HG03039 (cell line): ENCODE data around the gene LSP1.

Source experiments
- ATAC-seq: cut with Tn5 transposase; IDR thresholded peaks from one replicate; pipeline ENCODE4 v1.9.1; 2021; ENCODE audit warnings: mild to moderate bottlenecking, moderate library complexity; ENCODE audit not compliant: unreplicated experiment

Gene LSP1

GRCh38 chr11:1824221-1825038, 28.5 kb upstream of the LSP1 start:
- ATAC-seq = no peak

GRCh38 chr11:1825039-1825740, 27.7 kb upstream of the LSP1 start:
- no peak for ATAC-seq

DNA sequence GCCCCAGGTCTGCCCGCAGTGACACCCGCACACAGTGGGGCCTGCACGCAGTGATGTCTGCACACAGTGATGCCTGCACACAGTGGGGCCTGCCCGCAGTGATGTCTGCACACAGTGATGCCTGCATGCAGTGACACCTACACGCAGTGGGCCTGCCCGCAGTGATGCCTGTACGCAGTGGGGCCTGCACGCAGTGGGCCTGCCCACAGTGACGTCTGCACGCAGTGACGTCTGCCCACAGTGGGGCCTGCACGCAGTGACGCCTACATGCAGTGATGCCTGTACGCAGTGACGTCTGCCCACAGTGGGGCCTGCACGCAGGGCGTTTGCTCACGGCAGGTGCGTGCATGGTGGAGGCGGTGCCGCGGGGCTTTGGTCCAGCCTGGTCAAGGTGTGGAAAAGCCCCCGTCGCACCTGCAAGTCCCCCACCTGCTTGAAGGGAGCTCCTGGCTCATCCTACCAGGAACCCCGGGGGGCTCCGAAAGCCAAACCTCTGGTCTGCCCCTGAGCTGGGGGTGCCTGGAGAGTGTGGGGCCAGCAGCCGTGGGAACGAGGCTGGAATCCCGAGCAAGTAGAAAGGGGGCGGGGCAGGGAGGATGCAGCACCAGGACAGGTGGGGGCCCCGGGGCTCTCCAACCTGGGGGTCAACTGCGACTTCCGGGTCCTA, 27.0 kb upstream of the LSP1 start:
- no peak for ATAC-seq

- no peak for ATAC-seq
These were observed 26.3 kb upstream of the LSP1 start for GRCh38 chr11:1826552-1827094.

DNA sequence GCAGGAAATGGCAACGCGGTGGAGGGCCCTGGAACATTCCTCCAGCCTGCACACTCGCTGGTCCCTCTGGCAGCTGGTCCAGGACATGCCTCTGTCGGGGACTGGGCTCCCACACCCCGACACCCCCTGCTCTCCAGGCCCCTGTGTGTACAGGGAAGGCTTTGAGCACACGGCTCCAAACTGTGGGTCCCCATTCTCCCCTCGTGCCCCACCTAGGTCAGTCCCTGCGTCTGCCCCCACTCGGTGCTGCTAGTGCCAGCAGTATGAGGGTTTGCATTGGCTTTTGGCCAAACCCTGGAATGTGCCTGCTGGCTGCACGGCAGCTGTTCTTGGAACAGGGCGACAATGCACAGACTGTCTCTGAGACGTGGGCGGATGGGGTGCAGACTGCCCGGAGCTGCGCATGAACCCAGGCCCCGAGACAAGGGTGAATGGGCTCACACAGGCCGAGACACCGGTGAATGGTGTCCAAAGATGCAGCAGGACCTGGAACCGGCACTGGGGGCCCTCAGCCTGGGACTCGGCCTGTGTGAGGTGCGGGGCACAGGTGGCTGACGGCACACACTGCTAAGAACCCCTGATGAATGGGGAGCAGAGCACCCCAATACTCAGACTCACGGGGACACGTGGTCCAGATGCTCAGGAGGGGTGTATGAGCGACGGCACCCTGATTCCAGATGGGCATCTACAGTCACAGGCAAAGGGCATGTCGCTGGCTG, 25.6 kb upstream of the LSP1 start:
- no peak for ATAC-seq

GRCh38 chr11:1827931-1828330, 25.0 kb upstream of the LSP1 start:
- no peak for ATAC-seq

GRCh38 chr11:1828542-1828941, 24.3 kb upstream of the LSP1 start:
- ATAC-seq = no peak

- ATAC-seq = no peak
These were observed 23.7 kb upstream of the LSP1 start for GRCh38 chr11:1829039-1829820.

- no peak for ATAC-seq
These were observed 22.9 kb upstream of the LSP1 start for GRCh38 chr11:1830004-1830321.

DNA sequence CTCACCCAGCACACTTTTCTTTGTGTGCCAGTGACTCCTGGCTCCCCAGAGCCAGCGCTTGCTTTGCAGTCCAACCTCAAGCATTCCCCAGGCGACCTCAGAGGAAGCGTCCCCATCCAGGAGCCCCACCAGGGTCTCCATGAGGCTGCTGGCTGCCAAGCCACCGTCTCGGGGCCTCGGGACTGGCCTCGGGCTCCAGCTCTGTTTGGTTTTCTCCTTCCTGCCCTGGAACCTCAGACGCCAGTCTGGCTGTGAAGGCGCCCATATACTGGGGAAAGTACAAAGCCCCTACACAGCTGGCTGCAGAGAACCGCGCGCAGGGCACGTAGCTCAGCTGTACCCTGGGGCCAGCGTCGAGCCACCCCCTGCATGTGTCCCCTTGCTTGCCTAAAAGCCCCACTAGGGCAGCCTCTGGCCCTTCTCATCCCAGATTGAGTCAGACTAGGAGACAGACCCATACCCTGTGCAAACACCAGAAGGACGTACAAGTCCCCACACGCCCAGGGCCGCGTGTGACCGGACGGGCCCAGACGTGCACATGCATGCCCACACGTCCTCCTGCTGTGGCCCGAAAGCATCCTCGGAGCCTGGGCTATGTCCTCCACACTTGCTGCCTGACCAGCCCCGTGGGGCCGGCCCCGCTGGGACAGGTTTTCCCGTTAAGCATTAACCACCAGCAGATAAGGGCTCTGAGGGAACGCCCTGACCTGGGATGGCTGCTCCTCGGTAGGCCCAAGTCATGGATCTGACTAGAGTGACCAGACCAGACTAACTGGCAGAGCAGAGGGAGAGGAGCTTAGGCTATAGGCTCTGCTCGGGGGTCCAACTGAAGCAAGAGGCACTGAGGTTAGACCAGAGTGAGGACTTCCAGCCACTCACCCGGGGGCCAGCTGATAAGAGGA, 22.3 kb upstream of the LSP1 start:
- ATAC-seq = no peak

- ATAC-seq = no peak
These were observed 21.3 kb upstream of the LSP1 start for GRCh38 chr11:1831338-1832210.

GRCh38 chr11:1832211-1832919, 20.5 kb upstream of the LSP1 start:
- no peak for ATAC-seq

GRCh38 chr11:1832920-1833295, 20.0 kb upstream of the LSP1 start:
- ATAC-seq = no peak

- ATAC-seq = no peak
These were observed 18.7 kb upstream of the LSP1 start for GRCh38 chr11:1834062-1834610.

DNA sequence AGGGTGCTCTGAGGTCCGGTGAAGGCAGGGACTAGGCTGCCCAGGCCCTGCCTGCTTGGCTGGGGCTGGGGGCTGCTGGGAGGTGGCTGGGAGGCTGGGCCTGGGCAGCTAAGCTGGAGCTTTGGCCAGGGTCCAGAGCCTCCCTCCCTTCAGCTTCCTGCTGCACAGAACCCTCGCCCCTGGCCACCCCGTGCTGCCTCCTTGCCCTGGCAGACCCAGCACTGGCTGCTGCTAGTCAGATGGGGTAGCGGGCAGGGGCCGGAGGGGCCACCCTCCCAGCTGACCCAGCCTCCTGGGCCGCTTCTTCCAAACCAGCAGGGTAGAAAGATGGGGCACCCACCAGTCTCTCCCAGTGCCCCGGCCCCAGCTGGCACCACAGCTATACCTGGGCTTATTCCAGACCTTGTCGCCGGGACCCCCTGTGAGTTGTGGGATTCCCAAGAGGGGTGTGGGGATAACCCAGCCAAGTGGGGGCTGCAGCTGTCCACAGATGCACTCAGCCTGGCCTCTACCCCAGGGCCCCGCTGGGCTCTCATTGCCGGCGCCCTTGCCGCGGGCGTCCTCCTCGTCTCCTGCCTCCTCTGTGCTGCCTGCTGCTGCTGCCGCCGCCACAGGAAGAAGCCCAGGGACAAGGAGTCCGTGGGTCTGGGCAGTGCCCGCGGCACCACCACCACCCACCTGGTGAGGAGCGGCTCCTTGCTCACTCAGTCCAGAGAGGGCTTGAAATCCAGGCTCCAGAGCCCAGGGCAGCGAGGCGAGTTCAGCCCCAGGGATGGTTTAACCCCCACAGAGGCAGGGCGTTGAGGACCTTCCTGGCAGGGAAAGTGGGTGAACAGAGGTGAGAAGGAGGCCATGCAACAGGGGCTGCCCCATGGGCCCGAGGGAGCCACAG, 17.9 kb upstream of the LSP1 start, which contains the start of gene SYT8:
Gene SYT8 (plus strand): TSS at position 212 of the 892 bp plus-strand sequence. CDS start 116 bp downstream, at position 328.
- ATAC-seq = no peak

GRCh38 chr11:1835671-1836010, 17.2 kb upstream of the LSP1 start:
- ATAC-seq = no peak
